HG03558 (cell line): ENCODE data around the gene MTMR12.
"Not testable (repeated sequence)": the region's sequence is repeated elsewhere in the genome, so short reads cannot be mapped to it uniquely, and the experiment has no call there.

ENCODE experiments used
- ATAC-seq: cut with Tn5 transposase; IDR thresholded peaks from one replicate; pipeline ENCODE4 v1.9.1; 2021; ENCODE audit warnings: moderate number of reproducible peaks; ENCODE audit not compliant: unreplicated experiment; ENCODE audit errors: extremely low read depth

Gene MTMR12

GRCh38 chr5:32326216-32326772 is 13.6 kb upstream of the MTMR12 start:
- no peak for ATAC-seq

GRCh38 chr5:32325616-32326015 is 12.9 kb upstream of the MTMR12 start:
- no peak for ATAC-seq

- no peak for ATAC-seq
Observed at GRCh38 chr5:32325062-32325461, 12.3 kb upstream of the MTMR12 start.

- no peak for ATAC-seq
Observed at GRCh38 chr5:32323741-32324140, 11.0 kb upstream of the MTMR12 start.

GRCh38 chr5:32322882-32323281 is 10.1 kb upstream of the MTMR12 start:
- ATAC-seq, result no peak

- ATAC-seq, result not testable (repeated sequence)
Observed at GRCh38 chr5:32321787-32322186, 9.0 kb upstream of the MTMR12 start.

GRCh38 chr5:32320576-32320975 is 7.8 kb upstream of the MTMR12 start:
- ATAC-seq, result no peak

- ATAC-seq, result no peak
Observed at GRCh38 chr5:32319926-32320543, 7.3 kb upstream of the MTMR12 start.

- no peak for ATAC-seq
Observed at GRCh38 chr5:32319392-32319791, 6.7 kb upstream of the MTMR12 start.

- ATAC-seq, result no peak
Observed at GRCh38 chr5:32317041-32317440, 4.3 kb upstream of the MTMR12 start.

- ATAC-seq, result no peak
Observed at GRCh38 chr5:32315221-32316014, 2.7 kb upstream of the MTMR12 start.

GRCh38 chr5:32314658-32315057 is 1.9 kb upstream of the MTMR12 start:
- no peak for ATAC-seq

- ATAC-seq, result not testable (repeated sequence)
Observed at GRCh38 chr5:32314152-32314488, 1.4 kb upstream of the MTMR12 start.

- peak; percentile 10 for ATAC-seq
Observed at GRCh38 chr5:32312197-32312594, 543 bp downstream of the MTMR12 start.

- no peak for ATAC-seq
Observed at GRCh38 chr5:32311404-32312196, 1.1 kb downstream of the MTMR12 start.

GRCh38 chr5:32309761-32310160 is 3.0 kb downstream of the MTMR12 start:
- ATAC-seq, result no peak

- no peak for ATAC-seq
Observed at GRCh38 chr5:32308946-32309345, 3.8 kb downstream of the MTMR12 start.

- no peak for ATAC-seq
Observed at GRCh38 chr5:32307769-32308194, 5.0 kb downstream of the MTMR12 start.

- ATAC-seq, result no peak
Observed at GRCh38 chr5:32304622-32305021, 8.1 kb downstream of the MTMR12 start.

GRCh38 chr5:32303755-32304120 is 9.0 kb downstream of the MTMR12 start:
- no peak for ATAC-seq
